Peyer's patch (tissue), 4 donors: Measurements from ENCODE around the gene TRIM27.
"Not testable (repeated sequence)": the region's sequence is repeated elsewhere in the genome, so short reads cannot be mapped to it uniquely, and the experiment has no call there.

Experiments
- CTCF ChIP-seq, 6 experiments: fragments of 450-650 bp in 4 of 6; fragments of 200-600 bp in 2 of 6; sonication (generic) in 1 of 6; IDR thresholded peaks; one replicate each; pipeline ENCODE4 v1.5.1; 2017 to 2019; ENCODE audit warnings: antibody characterized with exemption in 6 of 6, mild to moderate bottlenecking in 3 of 6, moderate library complexity in 1 of 6
- POLR2A ChIP-seq, 2 donors: fragments of 450-650 bp; IDR thresholded peaks; one replicate each; pipeline ENCODE4 v1.5.1; 2017; ENCODE audit warnings: antibody characterized with exemption in 2 of 2, mild to moderate bottlenecking in 2 of 2, moderate library complexity in 2 of 2

- TF ChIP-seq POLR2A, CTCF (IDR thresholded peaks at IDR 0.05): not testable (repeated sequence)
These were observed 25.9 kb upstream of the TRIM27 start for GRCh38 chr6:28949656-28950195.
